Measurements from ENCODE around the gene CNTN1. TPM values are rescaled to one million over a fixed set of nuclear protein-coding genes. Genes with fewer than 3 reads are reported as not detected.

Gene CNTN1
- total and polyA plus RNA-seq, 2 of the 8 experiments (the other 6 are each of a cell fraction or from before 2014, with no cell fraction given) = 7.2 to 21.8 TPM

DNA sequence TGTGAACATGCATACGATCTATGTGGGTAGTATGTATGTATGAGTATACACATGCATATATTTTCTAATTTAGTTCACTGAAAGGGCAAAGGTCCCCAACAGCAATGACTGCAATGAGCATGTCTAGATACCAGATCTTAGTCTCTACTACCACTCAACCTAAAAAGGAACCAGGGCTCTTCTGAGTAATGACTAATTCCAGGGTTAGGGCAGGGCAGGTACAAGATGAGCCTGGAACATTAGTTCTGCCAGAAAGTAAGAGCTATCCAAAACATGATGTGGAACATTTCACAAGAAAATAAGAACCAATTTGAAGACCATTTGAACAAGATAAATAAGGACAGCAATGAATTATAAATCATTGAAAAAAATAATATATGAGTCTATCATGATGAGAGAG is 404.6 kb downstream of the CNTN1 start (continued):
- no peak for TF ChIP-seq KDM4A (IDR thresholded peaks at IDR 0.05; ENCODE audit: low read depth, low read length, severe bottlenecking)
- TF ChIP-seq EGR1 (IDR thresholded peaks at IDR 0.05; ENCODE audit: borderline replicate concordance, low read depth, low read length) = no peak
- no peak for TF ChIP-seq ZNF274 (IDR thresholded peaks at IDR 0.05; ENCODE audit: borderline replicate concordance, extremely low read depth, low read length)
- TF ChIP-seq EZH2 (IDR thresholded peaks at IDR 0.05; ENCODE audit: low read depth, low read length, severe bottlenecking) = no peak
- TF ChIP-seq CHD2 (IDR thresholded peaks at IDR 0.05; ENCODE audit: low read length) = no peak
- no peak for TF ChIP-seq NANOG (IDR thresholded peaks at IDR 0.05; ENCODE audit: insufficient read depth, low read depth, low read length, poor library complexity, severe bottlenecking)

Measured in H1 (cell line).